Measurements from ENCODE around the gene KIF7.

KIF7 gene

DNA sequence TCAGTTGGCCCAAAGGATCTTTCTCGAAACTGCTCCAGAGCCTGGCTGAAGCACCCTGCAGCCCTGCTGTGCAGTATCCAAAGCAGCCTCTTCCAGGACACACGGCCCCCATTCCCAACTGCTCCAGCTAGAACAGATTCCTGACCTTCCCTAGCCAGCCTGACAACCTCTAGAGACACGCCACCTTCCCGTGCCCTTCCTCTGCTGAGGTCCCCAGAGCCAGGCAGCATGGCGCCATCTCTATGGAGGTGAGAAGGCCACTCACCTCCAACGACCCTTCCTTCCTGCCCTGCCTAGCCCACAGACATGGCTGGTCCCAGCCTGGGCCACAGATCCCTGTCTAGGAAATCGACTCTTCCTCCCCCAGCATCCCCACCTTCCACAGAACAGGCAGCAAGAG lies 3.1 kb downstream of the KIF7 start:
- TF ChIP-seq ZBTB7A (IDR thresholded peaks at IDR 0.05; ENCODE audit: low read depth), result no peak
- no peak for TF ChIP-seq YY1 (IDR thresholded peaks at IDR 0.05; ENCODE audit: low read depth)
- no peak for TF ChIP-seq EP300 (IDR thresholded peaks at IDR 0.05; ENCODE audit: borderline replicate concordance)
- no peak for TF ChIP-seq MAX (IDR thresholded peaks at IDR 0.05)
- no peak for TF ChIP-seq CREB1 (IDR thresholded peaks at IDR 0.05; ENCODE audit: low read depth)
- TF ChIP-seq TCF12 (IDR thresholded peaks at IDR 0.05; ENCODE audit: low read depth), result no peak
- TF ChIP-seq EGR1 (IDR thresholded peaks at IDR 0.05), result no peak
- no peak for TF ChIP-seq NFIC (IDR thresholded peaks at IDR 0.05)
- TF ChIP-seq CEBPB (IDR thresholded peaks at IDR 0.05), result no peak
- no peak for TF ChIP-seq TEAD4 (IDR thresholded peaks at IDR 0.05)
- no peak for TF ChIP-seq FOXM1 (IDR thresholded peaks at IDR 0.05; ENCODE audit: borderline replicate concordance, low read depth)
- no peak for TF ChIP-seq RAD21 (IDR thresholded peaks at IDR 0.05; ENCODE audit: low read depth)
- TF ChIP-seq TAF1 (IDR thresholded peaks at IDR 0.05; ENCODE audit: low read depth), result no peak
- TF ChIP-seq, protein P1, sequence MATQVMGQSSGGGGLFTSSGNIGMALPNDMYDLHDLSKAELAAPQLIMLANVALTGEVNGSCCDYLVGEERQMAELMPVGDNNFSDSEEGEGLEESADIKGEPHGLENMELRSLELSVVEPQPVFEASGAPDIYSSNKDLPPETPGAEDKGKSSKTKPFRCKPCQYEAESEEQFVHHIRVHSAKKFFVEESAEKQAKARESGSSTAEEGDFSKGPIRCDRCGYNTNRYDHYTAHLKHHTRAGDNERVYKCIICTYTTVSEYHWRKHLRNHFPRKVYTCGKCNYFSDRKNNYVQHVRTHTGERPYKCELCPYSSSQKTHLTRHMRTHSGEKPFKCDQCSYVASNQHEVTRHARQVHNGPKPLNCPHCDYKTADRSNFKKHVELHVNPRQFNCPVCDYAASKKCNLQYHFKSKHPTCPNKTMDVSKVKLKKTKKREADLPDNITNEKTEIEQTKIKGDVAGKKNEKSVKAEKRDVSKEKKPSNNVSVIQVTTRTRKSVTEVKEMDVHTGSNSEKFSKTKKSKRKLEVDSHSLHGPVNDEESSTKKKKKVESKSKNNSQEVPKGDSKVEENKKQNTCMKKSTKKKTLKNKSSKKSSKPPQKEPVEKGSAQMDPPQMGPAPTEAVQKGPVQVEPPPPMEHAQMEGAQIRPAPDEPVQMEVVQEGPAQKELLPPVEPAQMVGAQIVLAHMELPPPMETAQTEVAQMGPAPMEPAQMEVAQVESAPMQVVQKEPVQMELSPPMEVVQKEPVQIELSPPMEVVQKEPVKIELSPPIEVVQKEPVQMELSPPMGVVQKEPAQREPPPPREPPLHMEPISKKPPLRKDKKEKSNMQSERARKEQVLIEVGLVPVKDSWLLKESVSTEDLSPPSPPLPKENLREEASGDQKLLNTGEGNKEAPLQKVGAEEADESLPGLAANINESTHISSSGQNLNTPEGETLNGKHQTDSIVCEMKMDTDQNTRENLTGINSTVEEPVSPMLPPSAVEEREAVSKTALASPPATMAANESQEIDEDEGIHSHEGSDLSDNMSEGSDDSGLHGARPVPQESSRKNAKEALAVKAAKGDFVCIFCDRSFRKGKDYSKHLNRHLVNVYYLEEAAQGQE (IDR thresholded peaks at IDR 0.05; ENCODE audit: low read depth), result no peak
- TF ChIP-seq, protein P2, sequence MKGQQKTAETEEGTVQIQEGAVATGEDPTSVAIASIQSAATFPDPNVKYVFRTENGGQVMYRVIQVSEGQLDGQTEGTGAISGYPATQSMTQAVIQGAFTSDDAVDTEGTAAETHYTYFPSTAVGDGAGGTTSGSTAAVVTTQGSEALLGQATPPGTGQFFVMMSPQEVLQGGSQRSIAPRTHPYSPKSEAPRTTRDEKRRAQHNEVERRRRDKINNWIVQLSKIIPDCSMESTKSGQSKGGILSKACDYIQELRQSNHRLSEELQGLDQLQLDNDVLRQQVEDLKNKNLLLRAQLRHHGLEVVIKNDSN (IDR thresholded peaks at IDR 0.05), result no peak

DNA sequence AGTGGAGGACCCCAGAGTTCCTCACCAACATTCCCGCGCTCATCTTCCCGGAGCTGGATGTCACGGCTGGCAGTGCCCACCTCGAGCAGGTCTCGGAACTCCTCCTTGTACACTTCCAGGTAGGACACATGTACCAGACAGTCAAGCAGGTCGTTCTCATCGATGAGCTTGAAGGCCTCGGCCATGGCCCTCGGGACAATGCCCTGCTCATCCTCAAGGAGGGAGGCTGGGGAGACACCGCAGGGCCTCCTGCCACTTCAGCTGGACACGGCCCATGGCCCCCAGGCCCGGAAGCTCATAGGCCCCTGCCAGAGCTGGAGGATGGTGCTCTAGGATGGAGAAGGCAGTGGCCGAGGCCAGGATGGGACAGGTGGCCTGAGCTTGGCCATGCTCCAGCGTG lies 5.6 kb downstream of the KIF7 start:
- TF ChIP-seq, protein P2 (IDR thresholded peaks at IDR 0.05), result no peak
- TF ChIP-seq TCF12 (IDR thresholded peaks at IDR 0.05; ENCODE audit: low read depth) (no peak), ZBTB7A (IDR thresholded peaks at IDR 0.05; ENCODE audit: low read depth) (no peak), CEBPB (IDR thresholded peaks at IDR 0.05) (no peak), EP300 (IDR thresholded peaks at IDR 0.05; ENCODE audit: borderline replicate concordance) (no peak), NFIC (IDR thresholded peaks at IDR 0.05) (no peak), YY1 (IDR thresholded peaks at IDR 0.05; ENCODE audit: low read depth) (no peak), EGR1 (IDR thresholded peaks at IDR 0.05) (no peak), TEAD4 (IDR thresholded peaks at IDR 0.05) (no peak), FOXM1 (IDR thresholded peaks at IDR 0.05; ENCODE audit: borderline replicate concordance, low read depth) (no peak), RAD21 (IDR thresholded peaks at IDR 0.05; ENCODE audit: low read depth) (no peak), MAX (IDR thresholded peaks at IDR 0.05) (no peak)
- TF ChIP-seq, protein P1 (IDR thresholded peaks at IDR 0.05; ENCODE audit: low read depth), result no peak

- TF ChIP-seq MAX (IDR thresholded peaks at IDR 0.05), result no peak
- TF ChIP-seq NFIC (IDR thresholded peaks at IDR 0.05), result no peak
- no peak for TF ChIP-seq EGR1 (IDR thresholded peaks at IDR 0.05)
- TF ChIP-seq, protein P1 (IDR thresholded peaks at IDR 0.05; ENCODE audit: low read depth), result no peak
- no peak for TF ChIP-seq RAD21 (IDR thresholded peaks at IDR 0.05; ENCODE audit: low read depth)
- no peak for TF ChIP-seq CREB1 (IDR thresholded peaks at IDR 0.05; ENCODE audit: low read depth)
- TF ChIP-seq CEBPB (IDR thresholded peaks at IDR 0.05), result no peak
- no peak for TF ChIP-seq TCF12 (IDR thresholded peaks at IDR 0.05; ENCODE audit: low read depth)
- TF ChIP-seq EP300 (IDR thresholded peaks at IDR 0.05; ENCODE audit: borderline replicate concordance), result no peak
- TF ChIP-seq TEAD4 (IDR thresholded peaks at IDR 0.05), result no peak
- TF ChIP-seq FOXM1 (IDR thresholded peaks at IDR 0.05; ENCODE audit: borderline replicate concordance, low read depth), result no peak
- no peak for TF ChIP-seq YY1 (IDR thresholded peaks at IDR 0.05; ENCODE audit: low read depth)
- TF ChIP-seq, protein P2 (IDR thresholded peaks at IDR 0.05), result no peak
- no peak for TF ChIP-seq ZBTB7A (IDR thresholded peaks at IDR 0.05; ENCODE audit: low read depth)
- TF ChIP-seq TAF1 (IDR thresholded peaks at IDR 0.05; ENCODE audit: low read depth), result no peak
Observed at GRCh38 chr15:89649013-89649625, 6.1 kb downstream of the KIF7 start.
